Smooth muscle cell (in vitro differentiated cells): ENCODE results near the gene UPK1B. TPM values are rescaled to one million over a fixed set of nuclear protein-coding genes. Genes with fewer than 3 reads are reported as not detected.
A peak's percentile ranks its signal among the peaks of the same experiment; 100 is the strongest.
"Not testable (repeated sequence)": the region's sequence is repeated elsewhere in the genome, so short reads cannot be mapped to it uniquely, and the experiment has no call there.

Experiments used
- DNase-seq: peaks from one replicate; lab custom pipeline; 2025; ENCODE audit not compliant: unreplicated experiment; lab: John Stamatoyannopoulos, UW
- H2AFZ ChIP-seq: fragments of 200-600 bp; sonication (generic); 2 replicates; pipeline ENCODE4 v1.6.0; 2016; ENCODE audit warnings: antibody characterized with exemption, low read depth, mild to moderate bottlenecking
- H3F3A ChIP-seq: fragments of 200-600 bp; sonication (generic); 2 replicates; pipeline ENCODE4 v1.6.0; 2017; ENCODE audit warnings: antibody characterized with exemption, low read depth
- H3K27ac ChIP-seq: fragments of 200-600 bp; sonication (generic); 2 replicates; pipeline ENCODE4 v1.5.1; 2016; ENCODE audit warnings: low read depth, mild to moderate bottlenecking
- H3K27me3 ChIP-seq: fragments of 200-600 bp; sonication (generic); 2 replicates; pipeline ENCODE4 v1.6.1; 2016; ENCODE audit warnings: low read depth, mild to moderate bottlenecking
- H3K36me3 ChIP-seq: fragments of 200-600 bp; sonication (generic); 2 replicates; pipeline ENCODE4 v1.5.1; 2016; ENCODE audit warnings: low read depth
- H3K4me1 ChIP-seq: fragments of 200-600 bp; sonication (generic); 2 replicates; pipeline ENCODE4 v1.5.1; 2016; ENCODE audit warnings: low read depth
- H3K4me2 ChIP-seq: fragments of 200-600 bp; sonication (generic); 2 replicates; pipeline ENCODE4 v1.6.0; 2016; ENCODE audit warnings: mild to moderate bottlenecking
- H3K4me3 ChIP-seq: fragments of 200-600 bp; sonication (generic); 2 replicates; pipeline ENCODE4 v1.5.1; 2016; ENCODE audit warnings: mild to moderate bottlenecking
- H3K79me2 ChIP-seq: fragments of 200-600 bp; sonication (generic); 2 replicates; pipeline ENCODE4 v1.6.0; 2016; ENCODE audit warnings: low read depth, mild to moderate bottlenecking
- H3K9ac ChIP-seq: fragments of 200-600 bp; sonication (generic); 2 replicates; pipeline ENCODE4 v1.6.0; 2016; ENCODE audit warnings: low read depth
- H3K9me3 ChIP-seq: fragments of 200-600 bp; sonication (generic); replicated peaks from 2 replicates; pipeline ENCODE4 v1.5.1; 2016; ENCODE audit warnings: low read depth
- H4K20me1 ChIP-seq: fragments of 200-600 bp; sonication (generic); 2 replicates; pipeline ENCODE4 v1.6.0; 2016; ENCODE audit warnings: low read depth
- WGBS: methylation state at CpG from one replicate; pipeline ENCODE4 v1.1.7; 2016; ENCODE audit warnings: low lambda C conversion rate; 5-methylcytosine and 5-hydroxymethylcytosine counted together
- polyA plus RNA-seq: library from polyadenylated mRNA; unstranded; fragments of >200 nt; fragmentation: Nextera tagmentation; extraction: Ambion mirVana; gene quantifications from 2 replicates; pipeline ENCODE4 v1.2.1, GENCODE V29; 2016
- total RNA-seq: library from RNA; depleted of rRNA; stranded (reverse); fragments of >200 nt; gene quantifications from 2 replicates; pipeline ENCODE4 v1.2.3, GENCODE V29; 2014
- TF ChIP-seq, protein P1 (sequence below): fragments of 200-600 bp; sonication (generic); IDR thresholded peaks from 2 replicates; pipeline ENCODE4 v1.5.1; 2017; ENCODE audit warnings: borderline replicate concordance, mild to moderate bottlenecking, antibody characterized with exemption; ENCODE audit not compliant: insufficient read depth, poor library complexity, severe bottlenecking

Gene UPK1B
- total RNA-seq (6.3 and 9.1 TPM in 2 replicates), polyA plus RNA-seq (1.1 and 2.8 TPM in 2 replicates)

GRCh38 chr3:119173325-119173724 lies at the start of gene UPK1B:
UPK1B (plus strand) TSS chr3:119173598; CDS start chr3:119186742, 13,144 bp downstream.
- no peaks in the 10 kb centered on the region for H3K9me3 ChIP-seq
- no peaks in the 10 kb centered on the region for H3K4me1 ChIP-seq
- no peaks in the 10 kb centered on the region for H3F3A ChIP-seq
- WGBS: 21% methylated on average over 13 of the region's 13 CpGs
- H3K4me3 ChIP-seq: peak within 1 kb of the TSS; percentile 13
- no peaks in the 10 kb centered on the region for H4K20me1 ChIP-seq
- peaks cover 32% of the 10 kb centered on the region for H3K27me3 ChIP-seq
- H3K36me3 ChIP-seq: no peaks in the 10 kb centered on the region
- no peak within 1 kb of the TSS for H3K9ac ChIP-seq
- DNase-seq: no peak
- TF ChIP-seq, protein P1, sequence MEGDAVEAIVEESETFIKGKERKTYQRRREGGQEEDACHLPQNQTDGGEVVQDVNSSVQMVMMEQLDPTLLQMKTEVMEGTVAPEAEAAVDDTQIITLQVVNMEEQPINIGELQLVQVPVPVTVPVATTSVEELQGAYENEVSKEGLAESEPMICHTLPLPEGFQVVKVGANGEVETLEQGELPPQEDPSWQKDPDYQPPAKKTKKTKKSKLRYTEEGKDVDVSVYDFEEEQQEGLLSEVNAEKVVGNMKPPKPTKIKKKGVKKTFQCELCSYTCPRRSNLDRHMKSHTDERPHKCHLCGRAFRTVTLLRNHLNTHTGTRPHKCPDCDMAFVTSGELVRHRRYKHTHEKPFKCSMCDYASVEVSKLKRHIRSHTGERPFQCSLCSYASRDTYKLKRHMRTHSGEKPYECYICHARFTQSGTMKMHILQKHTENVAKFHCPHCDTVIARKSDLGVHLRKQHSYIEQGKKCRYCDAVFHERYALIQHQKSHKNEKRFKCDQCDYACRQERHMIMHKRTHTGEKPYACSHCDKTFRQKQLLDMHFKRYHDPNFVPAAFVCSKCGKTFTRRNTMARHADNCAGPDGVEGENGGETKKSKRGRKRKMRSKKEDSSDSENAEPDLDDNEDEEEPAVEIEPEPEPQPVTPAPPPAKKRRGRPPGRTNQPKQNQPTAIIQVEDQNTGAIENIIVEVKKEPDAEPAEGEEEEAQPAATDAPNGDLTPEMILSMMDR: no peak
- H3K79me2 ChIP-seq: no peaks in the 10 kb centered on the region
- H3K27ac ChIP-seq: no peak within 1 kb of the TSS
- H3K4me2 ChIP-seq: peak within 1 kb of the TSS; percentile 71
- peak within 1 kb of the TSS; percentile 62 for H2AFZ ChIP-seq

DNA sequence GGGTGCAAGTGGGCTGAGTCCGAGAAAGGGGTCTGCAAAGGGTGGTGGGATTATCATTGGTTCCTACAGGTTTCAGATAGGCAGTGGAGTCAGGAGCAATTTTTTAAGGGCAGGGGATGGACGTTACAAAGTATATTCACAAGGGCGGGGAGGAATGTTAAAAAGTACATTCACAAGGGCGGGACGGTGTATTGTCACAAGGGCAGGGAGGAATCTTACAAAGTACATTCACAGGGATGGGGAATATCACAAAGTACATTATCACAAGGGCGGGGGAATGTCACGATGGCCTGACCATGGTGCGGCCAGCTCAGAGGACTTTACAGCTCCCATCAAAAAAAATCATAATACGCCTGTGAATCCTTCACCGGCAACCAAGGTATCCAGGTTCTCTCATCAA lies 48.1 kb upstream of the UPK1B start:
- Histone ChIP-seq H3K4me3 (no peak overlapping the region), H3K27ac (no peak overlapping the region), H3K79me2 (no peaks in the 10 kb centered on the region), H3K27me3 (no peaks in the 10 kb centered on the region), H3K4me1 (no peaks in the 10 kb centered on the region), H3K9me3 (no peaks in the 10 kb centered on the region), H3K4me2 (no peak overlapping the region), H3K36me3 (no peaks in the 10 kb centered on the region), H3F3A (no peaks in the 10 kb centered on the region), H2AFZ (no peak overlapping the region), H3K9ac (no peak overlapping the region), H4K20me1 (no peaks in the 10 kb centered on the region)
- DNase-seq: no peak
- TF ChIP-seq, protein P1: no peak
- 93% methylated on average over 10 of the region's 10 CpGs for WGBS

DNA sequence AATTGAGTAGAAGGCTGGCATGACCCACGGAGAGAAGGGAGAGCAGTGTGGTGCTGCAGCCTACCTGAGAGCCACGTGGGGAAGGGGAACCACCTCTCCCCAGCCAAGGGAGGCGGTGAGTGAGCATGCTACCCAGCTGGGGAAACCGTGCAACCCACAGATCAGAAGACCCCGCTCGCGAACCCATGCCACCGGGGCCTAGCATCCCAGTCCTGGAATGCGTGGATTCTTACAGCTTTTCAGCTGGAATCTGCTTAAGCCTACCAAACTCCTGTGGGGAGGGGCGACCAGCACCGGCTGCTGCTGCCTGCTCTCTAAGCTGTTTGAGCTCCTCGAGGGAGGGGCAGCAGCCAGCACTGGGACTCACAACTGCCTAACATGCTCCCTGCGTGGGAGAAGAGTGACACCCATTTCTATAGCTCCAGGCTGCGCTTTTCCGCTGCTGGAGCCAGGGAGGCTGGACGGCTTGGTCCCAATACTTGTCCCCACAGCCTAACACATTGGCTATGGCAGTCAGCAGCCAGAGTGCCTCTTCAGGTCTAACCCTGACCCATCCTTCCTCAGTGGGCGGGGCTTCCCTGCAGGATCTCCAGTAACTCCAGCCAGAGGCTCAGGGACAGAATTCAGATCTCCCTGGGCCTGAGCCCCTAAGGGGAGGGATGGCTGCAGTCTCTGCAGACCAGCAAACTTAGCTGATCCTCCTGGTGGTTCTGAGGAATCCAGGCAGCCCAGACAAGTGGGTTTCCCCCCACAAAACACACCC lies 47.5 kb upstream of the UPK1B start:
- Histone ChIP-seq H2AFZ (no peak overlapping the region), H3K27me3 (no peaks in the 10 kb centered on the region), H3K4me1 (no peaks in the 10 kb centered on the region), H3K79me2 (no peaks in the 10 kb centered on the region), H3F3A (no peaks in the 10 kb centered on the region), H3K27ac (no peak overlapping the region), H3K4me3 (no peak overlapping the region), H3K36me3 (no peaks in the 10 kb centered on the region), H3K4me2 (no peak overlapping the region), H4K20me1 (no peaks in the 10 kb centered on the region), H3K9me3 (no peaks in the 10 kb centered on the region), H3K9ac (no peak overlapping the region)
- TF ChIP-seq, protein P1: no peak
- no peak for DNase-seq
- WGBS: 73% methylated on average over 17 of the region's 17 CpGs

- H3K27ac ChIP-seq, H3K9me3 ChIP-seq, H4K20me1 ChIP-seq, H3K4me1 ChIP-seq, DNase-seq, H3K36me3 ChIP-seq, H3K9ac ChIP-seq, H2AFZ ChIP-seq, H3K4me2 ChIP-seq, H3F3A ChIP-seq, H3K79me2 ChIP-seq, H3K4me3 ChIP-seq, H3K27me3 ChIP-seq: not testable (repeated sequence)
- WGBS: 45% methylated on average over 7 of the region's 7 CpGs
Measured at GRCh38 chr3:119130291-119130690, 43.1 kb upstream of the UPK1B start.

DNA sequence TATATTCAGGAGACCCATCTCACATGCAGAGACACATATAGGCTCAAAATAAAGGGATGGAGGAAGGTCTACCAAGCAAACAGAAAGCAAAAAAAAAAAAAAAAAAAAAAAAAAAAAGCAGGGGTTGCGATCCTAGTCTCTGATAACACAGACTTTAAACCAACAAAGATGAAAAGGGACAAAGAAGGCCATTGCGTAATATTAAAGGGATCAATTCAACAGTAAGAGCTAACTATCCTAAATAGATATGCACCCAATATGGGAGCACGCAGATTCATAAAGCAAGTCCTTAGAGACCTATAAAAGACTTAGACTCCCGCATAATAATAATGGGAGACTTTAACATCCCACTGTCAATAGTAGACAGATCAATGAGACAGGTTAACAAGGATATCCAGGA lies 41.1 kb upstream of the UPK1B start:
- H3K27ac ChIP-seq, H4K20me1 ChIP-seq, H3K4me3 ChIP-seq, H3K9ac ChIP-seq, H3K4me1 ChIP-seq, H3K27me3 ChIP-seq, H3F3A ChIP-seq, H3K36me3 ChIP-seq, DNase-seq, H3K4me2 ChIP-seq, H3K9me3 ChIP-seq, H3K79me2 ChIP-seq, H2AFZ ChIP-seq: not testable (repeated sequence)
- WGBS: 96% methylated on average over 4 of the region's 4 CpGs

- not testable (repeated sequence) for H3K4me3 ChIP-seq, DNase-seq, H2AFZ ChIP-seq, H3K4me2 ChIP-seq, H4K20me1 ChIP-seq, H3K4me1 ChIP-seq, H3K9ac ChIP-seq, H3F3A ChIP-seq, H3K36me3 ChIP-seq, H3K27ac ChIP-seq, H3K79me2 ChIP-seq, H3K9me3 ChIP-seq, H3K27me3 ChIP-seq
- 70% methylated on average over 4 of the region's 4 CpGs for WGBS
Measured at GRCh38 chr3:119139360-119139759, 34.0 kb upstream of the UPK1B start.
